HG02938 (cell line): ENCODE measurements around the gene ZNF444.
"Not testable (repeated sequence)": the region's sequence is repeated elsewhere in the genome, so short reads cannot be mapped to it uniquely, and the experiment has no call there.

ENCODE experiments used
- ATAC-seq: cut with Tn5 transposase; IDR thresholded peaks from one replicate; pipeline ENCODE4 v1.9.1; 2021; ENCODE audit warnings: mild to moderate bottlenecking, moderate library complexity; ENCODE audit not compliant: unreplicated experiment

ZNF444 gene

GRCh38 chr19:56174550-56174949, 33.5 kb downstream of the ZNF444 start:
- no peak for ATAC-seq

GRCh38 chr19:56175861-56176307, 34.8 kb downstream of the ZNF444 start, which contains the start of gene GALP:
TSS of gene GALP (plus strand) at chr19:56176008. CDS start at chr19:56177109, 1,101 bp downstream.
- ATAC-seq = not testable (repeated sequence)

- ATAC-seq = not testable (repeated sequence)
These were observed 35.2 kb downstream of the ZNF444 start for GRCh38 chr19:56176310-56176709.

DNA sequence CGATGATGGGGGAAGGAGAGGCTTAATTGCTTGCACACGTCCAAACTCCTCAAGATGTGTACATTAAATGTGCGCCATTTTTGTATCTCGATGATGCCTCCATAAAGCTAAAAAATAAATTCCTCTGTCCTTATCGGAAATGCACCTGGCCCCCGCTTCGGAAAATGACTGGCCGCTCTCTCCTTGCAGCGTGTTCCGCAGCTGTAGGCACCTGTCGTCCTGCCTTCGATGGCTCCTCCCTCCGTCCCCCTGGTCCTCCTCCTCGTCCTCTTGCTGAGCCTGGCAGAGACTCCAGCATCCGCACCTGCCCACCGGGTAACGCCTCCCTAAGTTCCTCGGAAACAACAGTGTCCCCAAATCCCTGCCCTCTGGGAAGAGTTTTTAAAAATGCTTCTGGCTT, 35.8 kb downstream of the ZNF444 start:
- no peak for ATAC-seq

DNA sequence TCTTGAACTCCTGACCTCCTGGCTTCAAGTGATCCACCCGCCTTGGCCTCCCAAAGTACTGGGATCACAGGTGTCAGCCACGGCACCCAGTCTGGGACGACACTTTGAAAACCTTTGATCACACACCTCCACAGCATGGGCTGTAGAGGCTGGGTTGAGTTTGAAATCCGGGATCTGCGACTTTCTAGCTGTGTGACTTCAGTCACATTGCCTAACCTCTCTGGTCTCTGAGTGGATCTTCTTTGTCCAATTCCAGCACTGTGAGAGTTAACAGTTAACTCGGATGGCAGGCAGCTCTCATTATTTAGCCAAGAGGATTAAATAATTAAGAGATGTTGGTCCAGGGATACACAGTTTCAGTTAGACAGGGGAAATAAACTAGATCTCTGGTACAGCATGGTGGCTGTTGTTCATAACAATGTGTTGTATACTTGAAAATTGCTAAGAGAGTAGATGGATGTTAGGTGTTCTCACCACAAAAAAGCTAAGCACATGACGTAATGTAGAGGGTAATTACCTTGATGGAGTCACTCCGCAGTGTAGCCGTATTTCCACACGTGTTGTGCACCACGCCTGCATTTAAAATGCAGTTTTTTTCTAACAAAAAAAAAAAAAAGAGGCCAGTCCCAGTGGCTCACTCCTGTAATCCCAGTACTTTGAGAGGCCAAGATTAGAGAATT, 36.6 kb downstream of the ZNF444 start:
- no peak for ATAC-seq

DNA sequence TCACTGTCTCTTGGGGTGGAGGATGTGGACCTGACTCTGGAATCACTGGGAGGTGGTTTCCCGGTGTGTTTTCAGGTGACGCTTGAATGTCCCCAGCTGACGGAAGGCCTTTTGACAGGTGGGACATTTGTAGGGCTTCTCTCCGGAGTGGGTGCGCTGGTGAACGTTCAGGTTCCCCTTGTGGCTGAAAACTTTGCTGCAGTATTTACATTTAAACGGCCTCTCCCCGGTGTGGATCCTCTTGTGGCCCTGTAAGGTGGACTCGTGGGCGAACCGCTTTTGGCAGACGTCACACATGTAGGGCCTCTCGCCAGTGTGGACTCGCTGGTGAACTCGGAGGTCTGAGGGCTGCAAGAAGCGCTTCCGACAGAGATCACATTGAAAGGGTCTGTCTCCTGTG, 48.7 kb downstream of the ZNF444 start:
- ATAC-seq = no peak

DNA sequence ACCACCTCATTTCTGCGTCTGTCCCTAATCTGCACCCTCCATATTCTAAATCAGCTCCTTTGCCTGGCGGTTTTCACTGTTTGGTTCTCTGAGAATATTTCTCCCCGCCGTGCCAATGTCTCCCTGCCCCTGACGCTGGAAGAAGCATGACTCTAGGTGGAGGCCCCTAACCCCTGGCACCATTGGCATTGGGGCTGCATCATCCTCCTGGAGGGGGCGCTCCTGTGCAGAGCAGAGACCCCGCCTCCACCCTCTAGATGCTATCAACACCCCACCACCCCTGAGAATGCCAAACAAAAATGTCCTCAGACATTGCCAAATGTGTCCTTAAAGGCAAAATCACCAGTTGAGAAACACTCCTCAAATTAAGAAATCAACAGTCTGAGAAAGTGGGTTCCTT, 50.0 kb downstream of the ZNF444 start:
- no peak for ATAC-seq

DNA sequence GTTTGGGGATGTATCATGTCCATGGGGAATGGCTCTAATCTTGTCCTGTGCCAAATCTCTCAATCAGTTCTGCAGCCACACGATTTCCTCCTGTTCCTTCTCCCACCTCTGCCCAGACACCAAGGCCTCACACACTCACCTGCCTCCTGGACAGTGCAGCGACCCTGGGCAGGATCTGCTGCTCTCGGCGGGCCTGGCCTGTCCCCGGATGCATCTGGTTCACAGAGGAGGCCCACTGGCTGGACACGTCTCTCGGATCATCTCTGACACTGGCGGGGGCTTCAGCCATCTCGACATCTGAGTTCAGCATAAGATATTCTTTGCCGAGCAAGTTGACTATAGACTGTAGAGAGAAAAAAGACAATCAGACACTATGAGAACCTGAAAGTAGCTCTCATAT, 50.6 kb downstream of the ZNF444 start:
- no peak for ATAC-seq

DNA sequence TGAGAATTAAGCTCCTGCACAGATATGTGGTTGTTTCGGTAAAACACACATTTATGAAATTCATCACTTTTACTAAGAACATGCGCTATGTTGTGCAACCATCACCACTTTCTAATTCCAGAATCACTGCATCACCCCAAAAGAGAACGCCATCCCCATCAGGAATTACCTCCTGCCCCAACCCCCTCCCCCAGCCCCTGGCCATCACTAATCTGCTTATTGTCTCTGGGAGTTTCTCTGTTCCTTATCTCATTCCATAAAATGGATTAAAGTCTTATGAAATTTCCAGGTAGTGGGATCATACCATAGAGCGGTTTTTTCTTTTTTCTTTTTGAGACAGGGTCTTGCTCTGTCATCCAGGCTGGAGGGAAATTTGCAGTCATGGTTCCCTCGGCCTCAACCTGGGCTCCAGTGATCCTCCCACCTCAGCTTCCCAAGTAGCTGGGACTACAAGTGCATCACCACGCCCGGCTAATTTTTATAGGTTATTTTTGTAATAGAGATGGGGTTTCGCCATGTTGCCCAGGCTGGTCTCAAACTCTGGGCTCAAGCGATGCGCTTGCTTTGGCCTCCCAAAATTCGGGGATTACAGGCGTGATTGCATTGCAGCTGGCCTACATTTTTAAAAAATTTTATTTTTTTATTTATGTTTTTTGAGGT, 53.0 kb downstream of the ZNF444 start:
- no peak for ATAC-seq

DNA sequence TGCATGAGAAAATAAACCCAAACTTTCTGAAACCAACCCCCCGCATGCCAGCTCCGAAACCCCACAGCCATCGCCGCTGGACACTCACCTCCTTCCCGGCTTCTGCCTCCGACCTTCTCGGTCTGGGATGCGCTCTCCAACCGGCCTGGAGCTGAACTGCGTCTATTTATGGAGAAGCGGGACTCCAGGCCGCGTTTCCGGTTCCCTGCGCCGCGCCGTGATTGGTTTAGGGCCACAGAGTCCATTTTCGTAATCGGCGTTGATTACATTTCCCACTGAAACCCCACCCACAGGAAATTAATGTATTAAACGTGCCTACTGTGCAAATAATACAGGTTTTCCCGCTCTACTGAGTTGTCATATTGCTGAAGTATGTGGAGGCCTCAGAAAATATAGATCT, 56.6 kb downstream of the ZNF444 start, which contains the start of gene ZSCAN5B:
Gene ZSCAN5B, minus strand, starts transcription at position 138 of the 400 bp plus-strand sequence. CDS start 4,731 bp downstream, outside the sequence.
- ATAC-seq = not testable (repeated sequence)

GRCh38 chr19:56199687-56200086, 58.6 kb downstream of the ZNF444 start:
- no peak for ATAC-seq

DNA sequence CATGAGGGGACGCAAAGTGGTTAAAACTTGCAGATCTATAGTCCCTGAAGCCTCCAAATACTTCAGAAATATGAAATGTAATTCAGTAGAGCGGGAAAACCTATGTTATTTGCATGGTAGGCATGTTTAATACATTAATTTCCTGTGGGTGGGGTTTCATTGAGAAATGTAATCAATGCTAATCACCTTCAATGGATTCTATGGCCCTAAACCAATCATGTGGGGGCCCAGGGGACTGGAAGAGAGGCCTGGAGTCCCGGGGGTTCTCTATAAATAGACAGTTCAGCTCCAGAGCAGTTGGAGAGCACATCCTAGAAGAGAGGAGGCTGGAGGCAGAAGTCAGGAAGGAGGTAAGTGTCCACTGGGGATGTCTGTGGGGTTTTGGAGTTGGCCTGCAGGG, 60.9 kb downstream of the ZNF444 start, which contains the start of gene ZSCAN5C:
Gene ZSCAN5C, plus strand, starts transcription at position 301 of the 400 bp plus-strand sequence. CDS start 3,641 bp downstream, outside the sequence.
- ATAC-seq = no peak

DNA sequence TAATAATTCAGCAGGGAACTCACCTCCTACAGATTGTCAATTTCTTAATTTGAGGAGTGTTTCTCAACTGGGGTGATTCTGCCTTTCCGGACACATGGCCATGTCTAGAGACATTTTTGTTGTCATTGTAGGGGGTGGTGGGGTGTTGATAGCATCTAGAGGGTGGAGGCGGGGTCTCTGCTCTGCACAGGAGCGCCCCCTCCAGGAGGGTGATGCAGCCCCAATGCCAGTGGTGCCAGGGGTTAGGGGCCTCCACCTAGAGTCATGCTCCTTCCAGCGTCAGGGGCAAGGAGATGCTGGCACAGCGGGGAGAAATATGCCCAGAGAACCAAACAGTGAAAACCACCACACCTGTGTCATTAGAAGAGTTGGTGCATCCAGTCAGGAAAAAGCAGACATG, 66.5 kb downstream of the ZNF444 start:
- not testable (repeated sequence) for ATAC-seq

GRCh38 chr19:56209091-56209490, 68.0 kb downstream of the ZNF444 start:
- no peak for ATAC-seq

DNA sequence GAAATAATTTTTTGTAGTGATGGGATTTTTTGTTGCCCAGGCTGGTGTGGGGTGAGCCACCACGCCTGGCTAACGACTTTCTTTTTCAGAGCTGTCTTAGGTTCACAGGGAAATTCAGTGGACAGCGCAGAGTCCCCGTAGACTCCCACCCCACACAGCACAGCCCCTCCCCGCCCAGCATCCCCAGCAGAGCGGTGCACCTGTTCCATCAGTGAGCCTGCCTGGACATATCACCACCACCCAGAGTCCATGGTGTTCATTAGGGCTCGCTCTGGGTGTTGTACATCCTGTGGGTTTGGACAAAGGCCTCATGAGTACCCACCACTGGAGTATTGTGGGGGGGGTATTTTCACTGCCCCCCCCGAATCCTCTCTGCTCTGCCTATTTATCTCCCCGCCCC, 68.9 kb downstream of the ZNF444 start:
- ATAC-seq = not testable (repeated sequence)
